Transverse colon (tissue), 4 donors: ENCODE data around the gene MICAL2. TPM values are rescaled to one million over a fixed set of nuclear protein-coding genes. Genes with fewer than 3 reads are reported as not detected.
A peak's percentile ranks its signal among the peaks of the same experiment; 100 is the strongest.

Experiments
- DNase-seq: peaks from one replicate; pipeline ENCODE4 v3.0.0-alpha.2; 2019
- H3K27ac ChIP-seq, 4 donors: fragments of 200-600 bp; sonication (generic); 2 replicates each; pipeline ENCODE4 v1.5.1; 2016 to 2018; ENCODE audit warnings: inconsistent platforms in 4 of 4
- H3K27me3 ChIP-seq: fragments of 200-600 bp; sonication (generic); 2 replicates; pipeline ENCODE4 v1.5.1; 2017; ENCODE audit warnings: inconsistent platforms
- H3K36me3 ChIP-seq, 4 donors: fragments of 200-600 bp; sonication (generic); 2 replicates each; pipeline ENCODE4 v1.5.1; 2017 to 2019; ENCODE audit warnings: inconsistent platforms in 4 of 4
- H3K4me1 ChIP-seq, 4 donors: fragments of 200-600 bp; sonication (generic); 2 replicates each; pipeline ENCODE4 v1.5.1; 2017 to 2020; ENCODE audit warnings: inconsistent platforms in 4 of 4
- H3K4me3 ChIP-seq, 4 donors: fragments of 200-600 bp; sonication (generic); 1 replicate in 1 of 4; 2 replicates in 3 of 4; pipeline versions ENCODE4 v1.5.1 to v1.6.1; 2017 to 2019; ENCODE audit warnings: inconsistent platforms in 4 of 4
- H3K9me3 ChIP-seq, 2 donors: fragments of 200-600 bp; sonication (generic); 2 replicates each; pipeline ENCODE4 v1.5.1; 2017 to 2019; ENCODE audit warnings: inconsistent platforms in 2 of 2
- EP300 ChIP-seq: sonication (generic); formaldehyde crosslinking; IDR thresholded peaks from one replicate; pipeline ENCODE4 v1.6.1; 2017; ENCODE audit warnings: antibody characterized with exemption, low read depth
- POLR2A ChIP-seq: fragments of 450-650 bp; IDR thresholded peaks from one replicate; pipeline ENCODE4 v1.6.1; 2016; ENCODE audit warnings: antibody characterized with exemption, mild to moderate bottlenecking, moderate library complexity
- POLR2AphosphoS5 ChIP-seq, 3 donors: sonication (generic); formaldehyde crosslinking; IDR thresholded peaks; one replicate each; pipeline ENCODE4 v1.6.1; 2016; ENCODE audit warnings: antibody characterized with exemption in 3 of 3
- WGBS, 2 donors: methylation state at CpG; one replicate each; pipeline ENCODE4 v1.1.5; 2018; ENCODE audit warnings: low coverage in 1 of 2; 5-methylcytosine and 5-hydroxymethylcytosine counted together
- in situ Hi-C, 4 donors: fragments of 200-750 bp; cut with MboI; loops; one replicate each; pipeline versions ENCODE4 v1.15.0 to v1.15.1; 2017; ENCODE audit warnings: low sequenced_read_pairs in 3 of 4, low pct_ligation_motif_present in 1 of 4, low pct_unique_long_range_greater_than_20kb in 1 of 4
- intact Hi-C: fragments of 100-400 bp; cut with DNase I; formaldehyde crosslinking; loops from one replicate; pipeline ENCODE4 v1.15.1; 2023; ENCODE audit warnings: low total_unique reads
- total RNA-seq, 4 donors: library from RNA; depleted of rRNA; stranded (reverse); fragments of >200 nt; gene quantifications; one replicate each; pipeline ENCODE4 v1.1.0, GENCODE V29; 2016
- TF ChIP-seq, protein P1 (sequence below), 5 experiments: fragments of 200-600 bp in 3 of 5; fragments of 450-650 bp in 2 of 5; sonication (generic) in 3 of 5; IDR thresholded peaks; 1 replicate in 2 of 5; 2 replicates in 3 of 5; pipeline ENCODE4 v1.5.1; 2016 to 2017; ENCODE audit warnings: antibody characterized with exemption in 5 of 5, inconsistent platforms in 3 of 5, mild to moderate bottlenecking in 2 of 5, moderate library complexity in 1 of 5

Gene MICAL2
- total RNA-seq, 4 donors from 2014 or later, result 309 to 483 (median 316) TPM

DNA sequence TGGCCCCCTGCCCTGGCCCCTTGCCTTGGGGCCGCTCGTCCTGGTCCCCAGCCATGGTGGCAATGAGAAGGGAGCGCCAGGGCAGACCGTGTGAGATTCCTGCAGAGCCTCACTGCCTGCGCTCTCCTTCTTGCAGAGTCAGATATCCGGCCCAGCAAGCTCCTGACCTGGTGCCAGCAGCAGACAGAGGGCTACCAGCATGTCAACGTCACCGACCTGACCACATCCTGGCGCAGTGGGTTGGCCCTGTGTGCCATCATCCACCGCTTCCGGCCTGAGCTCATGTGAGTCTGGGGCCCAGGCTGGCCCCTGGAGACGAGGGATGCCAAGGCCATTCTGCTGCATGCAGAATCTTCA, 114.1 kb downstream of the MICAL2 start:
- no peak for TF ChIP-seq EP300
- no peak for TF ChIP-seq POLR2A
- TF ChIP-seq, protein P1, sequence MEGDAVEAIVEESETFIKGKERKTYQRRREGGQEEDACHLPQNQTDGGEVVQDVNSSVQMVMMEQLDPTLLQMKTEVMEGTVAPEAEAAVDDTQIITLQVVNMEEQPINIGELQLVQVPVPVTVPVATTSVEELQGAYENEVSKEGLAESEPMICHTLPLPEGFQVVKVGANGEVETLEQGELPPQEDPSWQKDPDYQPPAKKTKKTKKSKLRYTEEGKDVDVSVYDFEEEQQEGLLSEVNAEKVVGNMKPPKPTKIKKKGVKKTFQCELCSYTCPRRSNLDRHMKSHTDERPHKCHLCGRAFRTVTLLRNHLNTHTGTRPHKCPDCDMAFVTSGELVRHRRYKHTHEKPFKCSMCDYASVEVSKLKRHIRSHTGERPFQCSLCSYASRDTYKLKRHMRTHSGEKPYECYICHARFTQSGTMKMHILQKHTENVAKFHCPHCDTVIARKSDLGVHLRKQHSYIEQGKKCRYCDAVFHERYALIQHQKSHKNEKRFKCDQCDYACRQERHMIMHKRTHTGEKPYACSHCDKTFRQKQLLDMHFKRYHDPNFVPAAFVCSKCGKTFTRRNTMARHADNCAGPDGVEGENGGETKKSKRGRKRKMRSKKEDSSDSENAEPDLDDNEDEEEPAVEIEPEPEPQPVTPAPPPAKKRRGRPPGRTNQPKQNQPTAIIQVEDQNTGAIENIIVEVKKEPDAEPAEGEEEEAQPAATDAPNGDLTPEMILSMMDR (IDR thresholded peaks at IDR 0.05), result no peak
- no peak for TF ChIP-seq POLR2AphosphoS5 (IDR thresholded peaks at IDR 0.05)
- Histone ChIP-seq H3K27ac (peak overlapping the region; percentile 70 to 78 (median 75)), H3K27me3 (no peaks in the 10 kb centered on the region), H3K4me1 (peaks cover 38 to 58% (median 45%) of the 10 kb centered on the region in 4 donors), H3K4me3 (no peak overlapping the region), H3K9me3 (no peaks in the 10 kb centered on the region), H3K36me3 (peaks cover 0 to 39% (median 3%) of the 10 kb centered on the region in 4 donors)
- 53% methylated on average over 12 of the region's 12 CpGs; no CpG with 5 or more reads in 1 of the 2 donors for WGBS, 2 donors
- intact Hi-C loops, result no loop called here
- DNase-seq, result peak; percentile 76
- in situ Hi-C loops, result no loop called here

DNA sequence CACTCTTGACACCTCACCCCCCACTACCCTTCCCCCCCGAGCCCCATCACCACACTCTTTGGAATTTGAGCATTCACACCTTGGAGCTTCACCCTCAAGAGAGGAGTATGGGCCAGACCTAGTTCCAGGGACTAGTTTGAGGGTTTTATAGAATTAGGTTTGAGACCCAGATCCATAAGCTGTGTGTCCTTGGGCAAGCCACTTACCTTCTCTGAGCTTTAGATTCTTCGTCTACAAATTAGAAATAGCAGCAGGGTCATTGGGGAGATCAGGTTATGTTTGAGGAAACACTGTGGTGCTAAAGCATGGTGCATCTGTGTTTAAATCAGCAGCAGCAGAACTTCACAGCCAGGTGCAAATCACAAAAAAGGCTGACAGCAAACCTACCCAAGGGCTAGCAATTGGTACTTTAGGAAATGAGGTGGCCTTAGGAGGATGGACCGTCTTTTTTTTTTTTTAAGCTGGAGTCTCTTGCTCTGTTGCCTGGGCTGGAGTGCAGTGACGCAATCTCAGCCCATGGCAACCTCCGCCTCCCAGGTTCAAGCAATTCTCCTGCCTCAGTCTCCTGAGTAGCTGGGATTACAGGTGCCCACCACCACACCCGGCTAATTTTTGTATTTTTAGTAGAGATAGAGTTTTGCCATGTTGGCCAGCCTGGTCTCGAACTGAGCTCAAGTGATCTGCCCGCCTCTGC, 114.8 kb downstream of the MICAL2 start:
- H3K4me3 ChIP-seq, result no peak overlapping the region
- DNase-seq, result no peak
- peaks cover 0 to 39% (median 3%) of the 10 kb centered on the region in 4 donors for H3K36me3 ChIP-seq
- H3K4me1 ChIP-seq, result peaks cover 38 to 52% (median 45%) of the 10 kb centered on the region in 4 donors
- peak overlapping the region; percentile 70 to 78 (median 75) for H3K27ac ChIP-seq
- H3K27me3 ChIP-seq, result no peaks in the 10 kb centered on the region
- H3K9me3 ChIP-seq, result no peaks in the 10 kb centered on the region
- TF ChIP-seq POLR2AphosphoS5 (IDR thresholded peaks at IDR 0.05), result no peak
- TF ChIP-seq POLR2A, result no peak
- TF ChIP-seq, protein P1 (IDR thresholded peaks at IDR 0.05), result no peak
- TF ChIP-seq EP300, result no peak
- in situ Hi-C loops, result loop anchor here (25.0 kb wide), 2 partner anchors 163 to 413 kb away; no protein-coding TSS in a partner anchor
- WGBS, 2 donors, result 90 to 97% methylated on average over 4 to 8 of the region's 8 CpGs
- intact Hi-C loops, result no loop called here

DNA sequence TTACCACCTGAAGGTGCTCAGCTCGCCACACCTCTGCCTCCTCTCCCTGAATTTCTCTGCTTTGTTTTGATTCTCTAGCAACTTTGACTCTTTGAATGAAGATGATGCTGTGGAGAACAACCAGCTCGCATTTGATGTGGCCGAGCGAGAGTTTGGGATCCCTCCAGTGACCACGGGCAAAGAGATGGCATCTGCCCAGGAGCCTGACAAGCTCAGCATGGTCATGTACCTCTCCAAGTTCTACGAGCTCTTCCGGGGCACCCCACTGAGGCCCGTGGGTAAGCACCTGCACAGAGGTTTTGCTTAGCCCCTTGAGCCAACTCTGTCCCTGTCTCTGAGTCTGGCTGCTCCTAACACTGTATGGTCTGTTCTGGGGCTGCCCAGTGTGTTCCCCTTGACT, 115.7 kb downstream of the MICAL2 start:
- TF ChIP-seq, protein P1 (IDR thresholded peaks at IDR 0.05), result no peak
- TF ChIP-seq EP300 (no peak), POLR2A (no peak), POLR2AphosphoS5 (IDR thresholded peaks at IDR 0.05) (no peak)
- 86 to 91% methylated on average over 1 to 8 of the region's 8 CpGs for WGBS, 2 donors
- H3K4me1 ChIP-seq, result peaks cover 31 to 44% (median 41%) of the 10 kb centered on the region in 4 donors
- intact Hi-C loops (no loop called here), in situ Hi-C loops (loop anchor here (25.0 kb wide), 2 partner anchors 164 to 414 kb away; no protein-coding TSS in a partner anchor)
- no peak overlapping the region for H3K4me3 ChIP-seq
- H3K27ac ChIP-seq, result no peak overlapping the region
- H3K9me3 ChIP-seq, result no peaks in the 10 kb centered on the region
- H3K36me3 ChIP-seq, result peaks cover 0 to 47% (median 3%) of the 10 kb centered on the region in 4 donors
- no peaks in the 10 kb centered on the region for H3K27me3 ChIP-seq
- DNase-seq, result no peak

DNA sequence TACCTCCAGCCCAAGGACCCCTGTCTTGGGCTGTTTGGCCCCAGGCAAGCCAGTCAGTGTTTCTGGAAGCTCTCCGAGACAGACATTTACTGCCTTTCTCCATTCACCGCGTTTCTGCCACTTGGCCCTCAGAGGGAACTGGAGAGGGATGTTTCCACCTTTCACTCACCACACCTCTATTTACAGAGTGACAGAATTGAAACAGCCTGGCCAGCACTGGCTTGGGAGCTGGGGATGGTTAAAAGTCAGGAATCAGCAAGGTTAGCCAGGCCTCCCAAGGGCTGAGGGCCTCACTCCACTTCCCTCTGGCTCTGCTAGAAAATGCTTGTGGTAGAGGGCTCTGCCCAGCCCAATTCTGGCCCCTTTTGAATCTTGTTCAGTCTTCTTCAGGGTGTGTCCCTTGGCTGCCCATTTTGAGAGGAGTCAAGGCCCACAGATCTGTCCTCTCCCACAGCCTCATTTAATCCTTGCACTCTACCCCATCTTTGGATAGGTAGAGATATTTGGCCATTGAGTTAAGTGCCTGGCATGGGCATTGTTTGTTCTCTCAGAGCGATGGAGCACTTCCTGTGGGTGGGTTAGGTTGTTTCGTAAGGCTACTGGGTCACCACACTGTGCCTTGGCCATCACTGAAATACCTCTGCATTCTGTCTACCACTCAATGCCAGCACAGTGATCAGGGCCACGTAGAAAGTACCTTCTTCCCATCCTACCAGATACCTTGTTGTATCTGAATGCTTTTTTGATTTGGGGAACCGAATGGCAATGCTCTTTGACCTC, 119.2 kb downstream of the MICAL2 start:
- WGBS, 2 donors, result 61 to 67% methylated on average over 2 to 7 of the region's 7 CpGs

More for the DNA sequence above, 119.2 kb downstream of the MICAL2 start:
- in situ Hi-C loops, result loop anchor here (25.0 kb wide), 2 partner anchors 167 to 417 kb away; no protein-coding TSS in a partner anchor
- peaks cover 0 to 11% (median 10%) of the 10 kb centered on the region in 4 donors for H3K4me1 ChIP-seq
- H3K27ac ChIP-seq, result peak overlapping the region; percentile 60 to 71 (median 68)
- H3K4me3 ChIP-seq, result no peak overlapping the region
- TF ChIP-seq, protein P1 (IDR thresholded peaks at IDR 0.05), result no peak
- TF ChIP-seq POLR2AphosphoS5 (IDR thresholded peaks at IDR 0.05) (no peak), EP300 (no peak), POLR2A (no peak)
- peaks cover 0 to 49% (median 3%) of the 10 kb centered on the region in 4 donors for H3K36me3 ChIP-seq
- H3K27me3 ChIP-seq, result no peaks in the 10 kb centered on the region
- H3K9me3 ChIP-seq, result no peaks in the 10 kb centered on the region
- intact Hi-C loops, result loop anchor here (10.0 kb wide), 1 partner anchor 115 kb away; the partner anchor contains the start of gene MICAL2
- peak; percentile 55 for DNase-seq
